Stimulated activated CD4-positive, alpha-beta T cell treated with anti-CD3 and anti-CD28 coated beads, Interleukin-1b, Interleukin-23, amount 100 ng/mL, for 1 hour (primary cell): Measurements from ENCODE around the gene RGS9.

Source experiments
- DNase-seq, 2 donors: peaks; one replicate each; pipeline ENCODE4 v3.0.0-alpha.2; 2020; ENCODE audit warnings: low read depth in 2 of 2

Gene RGS9

GRCh38 chr17:65219124-65219523 lies 82.0 kb downstream of the RGS9 start:
- DNase-seq = no peak

GRCh38 chr17:65219707-65220106 lies 82.5 kb downstream of the RGS9 start:
- no peak for DNase-seq

GRCh38 chr17:65220732-65221131 lies 83.6 kb downstream of the RGS9 start:
- DNase-seq = no peak

GRCh38 chr17:65222214-65222738 lies 85.1 kb downstream of the RGS9 start:
- DNase-seq = no peak

- no peak for DNase-seq
Measured at GRCh38 chr17:65225061-65225460, 87.9 kb downstream of the RGS9 start.

GRCh38 chr17:65226227-65226626 lies 89.1 kb downstream of the RGS9 start:
- DNase-seq = no peak

- DNase-seq = no peak
Measured at GRCh38 chr17:65227637-65228036, 90.5 kb downstream of the RGS9 start.

GRCh38 chr17:65228287-65228686 lies 91.1 kb downstream of the RGS9 start:
- no peak for DNase-seq

- DNase-seq = no peak
Measured at GRCh38 chr17:65228734-65229620, 91.8 kb downstream of the RGS9 start.

- DNase-seq = no peak
Measured at GRCh38 chr17:65229621-65229995, 92.4 kb downstream of the RGS9 start.

- no peak for DNase-seq
Measured at GRCh38 chr17:65230040-65230439, 92.9 kb downstream of the RGS9 start.

GRCh38 chr17:65231086-65231485 lies 93.9 kb downstream of the RGS9 start:
- no peak for DNase-seq

- DNase-seq = no peak
Measured at GRCh38 chr17:65231662-65232335, 94.6 kb downstream of the RGS9 start.

- DNase-seq = no peak
Measured at GRCh38 chr17:65235284-65235683, 98.1 kb downstream of the RGS9 start.

- no peak for DNase-seq
Measured at GRCh38 chr17:65236321-65236720, 99.2 kb downstream of the RGS9 start.

- no peak for DNase-seq
Measured at GRCh38 chr17:65243838-65244625, 106.9 kb downstream of the RGS9 start.

- DNase-seq = no peak
Measured at GRCh38 chr17:65246252-65246651, 109.1 kb downstream of the RGS9 start.

- DNase-seq = no peak
Measured at GRCh38 chr17:65249774-65250173, 112.6 kb downstream of the RGS9 start.

- DNase-seq = no peak
Measured at GRCh38 chr17:65254166-65254565, 117.0 kb downstream of the RGS9 start.

- DNase-seq = no peak
Measured at GRCh38 chr17:65259281-65259680, 122.1 kb downstream of the RGS9 start.

GRCh38 chr17:65259696-65260485 lies 122.7 kb downstream of the RGS9 start:
- DNase-seq = no peak
